Effector memory CD8-positive, alpha-beta T cell (primary cell): ENCODE results near the gene ATP4A.
A peak's percentile ranks its signal among the peaks of the same experiment; 100 is the strongest.

Experiments used
- ATAC-seq: fragments of 150-1000 bp; cut with Tn5 transposase; replicated peaks from 2 replicates; pipeline ENCODE4 v1.10.0; 2021; ENCODE audit warnings: mild to moderate bottlenecking, moderate library complexity
- DNase-seq, 3 experiments: peaks; one replicate each; pipeline ENCODE4 v3.0.0; 2021
- H3K27ac Mint-ChIP-seq, 2 donors: one replicate each; pipeline ENCODE4 v1.8.0; 2022; ENCODE audit warnings: mild to moderate bottlenecking in 2 of 2, mixed read lengths in 2 of 2, moderate library complexity in 2 of 2
- H3K27me3 Mint-ChIP-seq, 2 donors: one replicate each; pipeline ENCODE4 v1.8.0; 2022; ENCODE audit warnings: mixed read lengths in 2 of 2
- H3K36me3 Mint-ChIP-seq: one replicate; pipeline ENCODE4 v1.8.0; 2022; ENCODE audit warnings: mild to moderate bottlenecking, moderate library complexity, mixed read lengths; ENCODE audit not compliant: insufficient read depth
- H3K4me1 Mint-ChIP-seq, 2 donors: one replicate each; pipeline ENCODE4 v1.8.0; 2022; ENCODE audit warnings: low read depth in 2 of 2, mixed read lengths in 2 of 2
- H3K4me3 Mint-ChIP-seq, 2 donors: one replicate each; pipeline ENCODE4 v1.8.0; 2022; ENCODE audit warnings: mild to moderate bottlenecking in 2 of 2, mixed read lengths in 2 of 2, moderate library complexity in 2 of 2
- H3K9me3 Mint-ChIP-seq, 2 donors: one replicate each; pipeline ENCODE4 v1.8.0; 2022; ENCODE audit warnings: mixed read lengths in 2 of 2

The ATP4A gene

DNA sequence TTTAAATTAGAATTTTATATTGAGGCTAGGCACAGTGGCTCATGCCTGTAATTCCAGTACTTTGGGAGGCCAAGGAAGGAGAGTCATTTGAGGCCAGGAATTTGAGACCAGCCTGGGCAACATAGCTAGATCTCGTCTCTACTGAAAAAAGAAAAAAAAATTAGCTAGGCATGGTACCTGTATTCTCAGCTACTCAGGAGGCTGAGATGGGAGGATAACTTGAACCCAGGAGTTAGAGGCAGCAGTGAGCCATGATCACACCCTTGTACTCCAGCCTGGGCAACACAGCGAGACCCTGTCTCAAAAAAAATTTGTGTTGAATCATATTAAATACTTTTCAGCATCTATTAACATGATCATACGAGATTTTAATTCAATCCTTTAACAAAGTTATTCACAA lies 27.4 kb upstream of the ATP4A start:
- H3K27me3 Mint-ChIP-seq: peaks cover 14 to 33% of the 10 kb centered on the region in 2 donors
- H3K4me1 Mint-ChIP-seq: no peaks in the 10 kb centered on the region
- H3K36me3 Mint-ChIP-seq: peaks cover 9% of the 10 kb centered on the region
- H3K27ac Mint-ChIP-seq: no peak overlapping the region
- no peaks in the 10 kb centered on the region for H3K9me3 Mint-ChIP-seq
- ATAC-seq (no peak), DNase-seq (no peak)
- H3K4me3 Mint-ChIP-seq: no peak overlapping the region

DNA sequence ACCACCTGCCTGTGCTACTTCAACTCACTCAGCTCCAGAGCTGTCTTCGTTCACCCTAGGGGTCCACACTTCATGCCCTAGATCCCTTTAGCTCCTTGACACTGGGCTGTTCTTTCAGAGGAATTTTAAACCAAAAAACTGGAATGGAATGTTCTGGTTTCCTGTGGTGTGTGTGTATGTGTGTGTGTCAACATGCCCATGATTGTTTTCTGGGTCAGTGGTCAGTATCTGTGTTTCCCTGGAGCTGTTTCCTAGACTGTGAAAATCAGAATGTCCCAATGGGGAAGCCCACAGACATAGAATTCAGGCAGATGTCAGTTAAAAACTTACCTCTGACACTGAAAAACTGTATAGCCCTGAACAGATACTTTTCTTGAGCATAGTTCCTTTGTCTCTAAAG lies 23.9 kb upstream of the ATP4A start:
- no peak for ATAC-seq
- no peak for DNase-seq
- H3K4me1 Mint-ChIP-seq: no peaks in the 10 kb centered on the region
- H3K27ac Mint-ChIP-seq: no peak overlapping the region
- H3K36me3 Mint-ChIP-seq: peaks cover 5% of the 10 kb centered on the region
- peaks cover 22 to 59% of the 10 kb centered on the region in 2 donors for H3K27me3 Mint-ChIP-seq
- H3K4me3 Mint-ChIP-seq: no peak overlapping the region
- H3K9me3 Mint-ChIP-seq: no peaks in the 10 kb centered on the region

DNA sequence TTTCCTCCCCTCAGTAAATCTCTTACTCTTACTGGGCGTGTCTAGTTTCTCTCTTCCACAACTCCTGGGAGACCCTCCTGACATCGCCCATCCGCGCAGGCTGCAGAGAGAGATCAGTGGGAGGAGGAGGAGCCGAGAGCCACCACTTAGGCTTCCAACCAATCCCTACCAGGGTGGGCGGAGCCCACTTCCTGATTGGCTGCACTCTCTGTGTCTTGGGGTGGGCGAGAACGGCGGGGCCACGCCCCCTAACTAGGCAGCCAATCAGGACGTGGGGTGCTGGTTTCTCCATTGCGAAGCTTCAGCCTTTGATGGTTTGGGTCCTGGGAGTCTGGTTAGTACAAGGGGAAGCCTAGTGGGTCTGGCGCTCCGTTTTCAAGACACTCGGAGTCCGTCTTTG lies 22.4 kb upstream of the ATP4A start, which contains the start of gene PMIS2:
PMIS2 (plus strand) TSS at position 326 of the 400 bp plus-strand sequence. CDS start 87 bp downstream, outside the sequence.
- ATAC-seq (no peak), DNase-seq (no peak)
- Mint-ChIP-seq H3K4me1 (no peaks in the 10 kb centered on the region), H3K4me3 (no peak within 1 kb of the TSS), H3K27me3 (peaks cover 22 to 59% of the 10 kb centered on the region in 2 donors), H3K9me3 (no peaks in the 10 kb centered on the region), H3K36me3 (peaks cover 3% of the 10 kb centered on the region), H3K27ac (peak within 1 kb of the TSS in 1 of 2 donors; percentile 5)

DNA sequence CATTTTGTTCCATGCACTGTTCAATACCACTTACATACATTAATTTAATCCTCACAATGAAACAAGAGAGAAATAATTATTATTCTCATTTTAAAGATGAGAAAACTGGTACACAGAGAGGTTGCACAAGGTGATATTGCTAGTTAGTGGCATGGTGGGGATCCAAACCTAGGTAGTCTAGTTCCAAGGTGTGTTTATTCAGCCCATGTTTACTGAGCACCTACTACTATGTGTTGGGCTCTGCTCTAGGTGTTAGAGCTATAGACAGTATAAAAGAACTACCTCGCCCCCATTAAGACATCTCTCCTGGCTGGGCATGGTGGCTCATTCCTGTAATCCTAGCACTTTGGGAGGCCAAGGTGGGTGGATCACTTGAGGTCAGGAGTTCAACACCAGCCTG lies 19.3 kb upstream of the ATP4A start:
- H3K36me3 Mint-ChIP-seq: peaks cover 3% of the 10 kb centered on the region
- ATAC-seq (no peak), DNase-seq (no peak)
- H3K27ac Mint-ChIP-seq: no peak overlapping the region
- no peak overlapping the region for H3K4me3 Mint-ChIP-seq
- H3K4me1 Mint-ChIP-seq: no peaks in the 10 kb centered on the region
- H3K27me3 Mint-ChIP-seq: peaks cover 28 to 65% of the 10 kb centered on the region in 2 donors
- no peaks in the 10 kb centered on the region for H3K9me3 Mint-ChIP-seq

DNA sequence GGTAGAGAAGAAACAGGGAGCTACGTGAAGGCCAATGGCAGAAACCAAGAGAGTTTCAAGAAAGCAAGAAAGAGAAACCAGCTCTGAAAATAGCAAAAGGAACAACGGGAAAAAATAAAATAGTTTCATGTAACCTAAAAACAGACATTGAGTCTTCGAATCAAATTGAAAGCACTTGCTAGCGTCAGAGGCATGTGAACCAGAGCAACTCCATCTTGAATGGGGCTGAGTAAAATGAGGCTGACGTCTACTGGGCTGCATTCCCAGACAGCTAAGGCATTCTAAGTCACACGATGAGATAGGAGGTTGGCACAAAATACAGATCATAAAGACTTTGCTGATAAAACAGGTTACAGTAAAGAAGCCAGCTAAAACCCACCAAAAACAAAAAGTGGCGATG lies 15.2 kb upstream of the ATP4A start:
- peaks cover 22 to 56% of the 10 kb centered on the region in 2 donors for H3K27me3 Mint-ChIP-seq
- H3K4me1 Mint-ChIP-seq: no peaks in the 10 kb centered on the region
- peaks cover 3% of the 10 kb centered on the region for H3K36me3 Mint-ChIP-seq
- ATAC-seq (no peak), DNase-seq (no peak)
- peaks cover 12 to 17% of the 10 kb centered on the region in 2 donors for H3K9me3 Mint-ChIP-seq
- no peak overlapping the region for H3K4me3 Mint-ChIP-seq
- no peak overlapping the region for H3K27ac Mint-ChIP-seq

DNA sequence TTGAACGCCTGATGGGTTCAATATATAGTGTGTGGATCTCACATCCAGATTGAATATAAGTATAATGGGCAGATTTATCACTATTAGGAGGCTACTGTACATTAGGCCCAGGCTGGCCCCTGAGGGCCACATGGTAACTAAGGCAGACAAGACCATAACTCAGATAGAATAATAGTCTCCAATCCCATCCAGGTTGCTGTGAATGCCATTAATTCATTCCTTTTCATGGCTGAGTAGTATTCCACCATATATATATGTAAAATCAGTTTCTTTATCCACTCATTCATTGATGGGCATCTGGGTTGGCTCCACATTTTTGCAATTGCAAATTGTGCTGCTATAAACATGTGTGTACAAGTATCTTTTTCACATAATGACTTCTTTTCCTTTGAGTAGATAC lies 14.5 kb upstream of the ATP4A start:
- peaks cover 15 to 49% of the 10 kb centered on the region in 2 donors for H3K27me3 Mint-ChIP-seq
- H3K27ac Mint-ChIP-seq: no peak overlapping the region
- H3K9me3 Mint-ChIP-seq: peaks cover 12 to 17% of the 10 kb centered on the region in 2 donors
- H3K36me3 Mint-ChIP-seq: peaks cover 3% of the 10 kb centered on the region
- no peaks in the 10 kb centered on the region for H3K4me1 Mint-ChIP-seq
- DNase-seq (no peak), ATAC-seq (no peak)
- no peak overlapping the region for H3K4me3 Mint-ChIP-seq

DNA sequence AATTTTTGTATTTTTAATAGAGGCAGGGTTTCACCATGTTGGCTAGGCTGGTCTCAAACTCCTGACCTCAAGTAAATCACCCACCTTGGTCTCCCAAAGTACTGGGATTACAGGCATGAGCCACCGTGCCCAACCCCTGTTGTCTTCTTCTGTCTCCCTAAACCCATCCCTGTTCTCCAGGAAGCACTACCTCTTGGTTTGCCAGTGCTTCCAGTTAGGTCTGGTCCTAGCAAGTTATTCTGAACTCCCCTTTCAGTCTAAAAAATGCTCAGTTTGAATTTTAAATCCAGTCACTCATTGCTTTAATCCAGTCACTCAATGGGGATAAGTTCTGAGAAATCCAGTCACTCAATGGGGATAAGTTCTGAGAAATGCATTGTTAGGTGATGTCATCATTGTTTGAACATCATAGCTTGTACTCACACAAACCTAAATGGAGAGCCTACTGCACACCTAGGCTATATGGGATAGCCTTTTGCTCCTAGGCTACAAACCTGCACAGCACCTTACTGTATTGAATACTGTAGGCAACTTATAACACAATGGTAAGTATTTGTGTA lies 8.0 kb upstream of the ATP4A start:
- ATAC-seq (no peak), DNase-seq (no peak)
- Mint-ChIP-seq H3K36me3 (no peaks in the 10 kb centered on the region), H3K27me3 (peaks cover 25 to 66% of the 10 kb centered on the region in 2 donors), H3K4me1 (no peaks in the 10 kb centered on the region), H3K27ac (no peak overlapping the region), H3K4me3 (no peak overlapping the region), H3K9me3 (peaks cover 4 to 10% of the 10 kb centered on the region in 2 donors)

DNA sequence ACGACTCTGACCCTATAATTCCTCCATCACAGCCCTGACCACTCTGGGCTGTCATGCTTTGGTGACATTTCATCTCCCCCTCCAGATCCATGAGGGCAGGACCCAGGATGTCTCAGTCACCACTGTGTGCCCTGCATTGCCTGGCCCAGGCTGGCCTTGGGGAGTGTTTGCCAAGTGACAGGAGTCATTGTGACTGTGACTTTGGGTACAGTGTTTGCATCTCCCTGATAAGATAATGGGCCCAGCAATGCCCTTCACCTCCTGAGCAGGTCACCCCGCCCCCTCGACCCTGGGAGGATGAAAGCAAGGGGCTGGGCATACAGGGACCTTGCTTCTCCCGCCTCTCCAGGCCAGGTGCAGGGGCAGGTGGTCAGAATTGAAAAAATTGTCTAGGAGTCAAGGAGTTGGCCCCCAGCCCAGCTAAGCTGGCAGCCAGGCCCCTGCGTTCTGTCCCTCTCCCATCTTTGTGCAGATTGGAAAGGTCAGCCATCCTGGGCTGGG lies 5.9 kb upstream of the ATP4A start:
- Mint-ChIP-seq H3K36me3 (no peaks in the 10 kb centered on the region), H3K4me1 (no peaks in the 10 kb centered on the region), H3K4me3 (no peak overlapping the region), H3K9me3 (no peaks in the 10 kb centered on the region), H3K27me3 (peaks cover 23 to 71% of the 10 kb centered on the region in 2 donors), H3K27ac (no peak overlapping the region)
- DNase-seq (no peak), ATAC-seq (no peak)

DNA sequence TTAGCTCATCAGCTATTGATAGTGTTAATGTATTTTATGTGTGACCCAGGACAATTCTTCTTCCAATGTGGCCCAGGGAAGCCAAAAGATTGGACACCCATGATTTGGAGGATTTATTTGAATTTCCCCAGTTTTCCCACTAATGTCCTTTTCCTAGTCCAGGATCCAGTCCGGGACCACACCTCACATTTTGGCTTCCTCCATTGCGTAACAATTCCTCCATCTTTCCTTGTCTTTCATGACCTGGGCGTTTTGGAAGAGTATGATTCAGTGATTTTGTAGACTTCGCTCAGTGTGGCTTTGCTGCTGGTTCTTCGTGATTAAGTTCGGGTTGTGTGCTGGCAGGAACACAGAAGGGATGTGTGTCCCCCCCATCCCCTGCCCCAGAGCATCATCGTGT lies 3.3 kb upstream of the ATP4A start:
- peaks cover 41 to 87% of the 10 kb centered on the region in 2 donors for H3K27me3 Mint-ChIP-seq
- ATAC-seq: no peak
- no peak overlapping the region for H3K4me3 Mint-ChIP-seq

DNA sequence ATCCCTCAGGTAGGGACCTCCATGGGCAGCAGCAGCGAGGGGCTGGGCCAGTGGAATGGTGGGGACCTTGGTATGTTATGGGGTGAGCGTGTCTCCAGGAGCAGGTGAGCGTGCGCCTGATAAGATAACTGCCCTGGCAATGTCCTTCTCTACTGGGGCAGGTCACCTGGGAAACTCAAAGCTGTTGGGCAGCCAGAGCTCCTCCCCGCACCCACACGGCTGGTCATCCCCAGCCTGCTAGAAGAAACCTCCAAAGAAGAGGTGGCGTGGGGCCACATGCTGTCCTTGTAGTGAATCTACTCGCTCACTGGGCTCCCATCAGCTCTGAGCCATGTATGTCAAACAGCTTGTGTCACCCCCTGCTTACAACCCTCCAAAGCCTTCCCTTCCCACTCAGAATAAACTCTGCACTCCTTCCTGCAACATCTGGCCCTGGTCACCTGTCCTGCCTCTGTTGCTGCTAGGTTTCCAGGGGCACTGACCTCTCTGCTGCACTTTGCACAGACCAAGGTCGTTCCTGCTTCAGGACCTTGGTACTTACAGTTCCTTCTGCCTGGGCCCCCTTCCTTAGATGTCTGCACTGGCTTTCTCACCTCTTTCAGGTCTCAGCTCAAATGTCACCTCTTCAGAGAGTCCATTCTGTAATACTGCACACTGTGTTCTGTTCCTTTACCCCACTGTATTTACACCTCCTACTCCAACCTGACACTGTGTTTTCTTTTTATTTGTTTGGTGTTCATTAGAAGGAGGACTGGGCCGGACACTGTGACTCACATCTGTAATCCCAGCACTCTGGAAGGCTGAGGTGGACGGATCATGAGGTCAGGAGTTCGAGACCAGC lies 1.8 kb upstream of the ATP4A start:
- no peaks in the 10 kb centered on the region for H3K4me1 Mint-ChIP-seq

More for the DNA sequence above, 3.3 kb upstream of the ATP4A start:
- no peak overlapping the region for H3K27ac Mint-ChIP-seq
- no peak for DNase-seq
- no peaks in the 10 kb centered on the region for H3K4me1 Mint-ChIP-seq
- H3K36me3 Mint-ChIP-seq: no peaks in the 10 kb centered on the region
- H3K9me3 Mint-ChIP-seq: no peaks in the 10 kb centered on the region

DNA sequence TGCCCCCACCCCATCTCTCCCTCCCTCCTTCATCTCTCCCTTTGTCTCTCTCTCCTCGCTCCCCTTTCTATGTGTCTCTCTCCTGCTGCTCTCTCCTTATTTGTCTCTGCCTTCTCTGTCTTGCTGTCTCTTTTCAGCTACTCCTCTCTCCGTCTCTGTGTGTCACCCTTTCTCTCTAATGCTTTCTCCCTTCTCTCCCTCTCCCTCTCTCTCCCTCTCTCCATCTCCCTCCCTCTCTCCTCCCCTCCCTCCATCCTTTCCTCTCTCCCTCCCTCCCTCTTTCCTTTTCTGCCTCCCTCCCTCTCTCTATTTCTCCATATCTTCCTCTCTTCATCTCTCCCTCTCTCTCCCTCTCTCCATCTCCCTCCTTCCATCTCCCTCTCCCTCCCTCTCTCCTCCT lies 682 bp downstream of the ATP4A start:
- peaks cover 44 to 87% of the 10 kb centered on the region in 2 donors for H3K27me3 Mint-ChIP-seq
- no peak for ATAC-seq

More for the DNA sequence above, 1.8 kb upstream of the ATP4A start:
- Mint-ChIP-seq H3K36me3 (no peaks in the 10 kb centered on the region), H3K9me3 (no peaks in the 10 kb centered on the region), H3K27me3 (peaks cover 44 to 87% of the 10 kb centered on the region in 2 donors), H3K27ac (no peak overlapping the region), H3K4me3 (no peak overlapping the region)
- DNase-seq: no peak
- ATAC-seq: no peak

DNA sequence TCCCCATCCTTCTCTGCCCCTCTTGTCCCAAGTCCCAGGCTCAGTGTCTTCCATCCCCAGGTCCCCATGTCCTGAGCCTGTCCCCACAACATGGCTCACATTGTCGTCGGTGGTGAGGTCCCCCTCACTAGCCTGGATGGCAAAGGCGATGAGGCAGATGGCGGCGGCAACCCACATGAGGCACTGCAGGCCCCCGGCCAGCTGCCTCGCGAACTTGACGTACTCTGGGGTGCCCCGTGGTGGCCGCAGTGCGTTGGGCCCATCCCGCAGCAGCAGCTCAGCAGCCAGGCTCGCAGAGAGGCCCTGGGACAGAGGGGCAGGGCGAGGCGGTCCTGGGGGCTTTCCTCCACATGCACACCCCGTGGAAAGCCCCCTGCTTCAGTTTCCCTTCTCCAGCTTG lies 1.1 kb downstream of the ATP4A start:
- DNase-seq (no peak), ATAC-seq (no peak)
- Mint-ChIP-seq H3K27me3 (peaks cover 44 to 87% of the 10 kb centered on the region in 2 donors), H3K4me3 (no peak overlapping the region), H3K27ac (no peak overlapping the region), H3K9me3 (no peaks in the 10 kb centered on the region), H3K4me1 (peaks cover 2 to 4% of the 10 kb centered on the region in 2 donors), H3K36me3 (no peaks in the 10 kb centered on the region)

More for the DNA sequence above, 682 bp downstream of the ATP4A start:
- Mint-ChIP-seq H3K27ac (no peak overlapping the region), H3K4me3 (no peak overlapping the region), H3K4me1 (peaks cover 1 to 4% of the 10 kb centered on the region in 2 donors), H3K9me3 (no peaks in the 10 kb centered on the region), H3K36me3 (no peaks in the 10 kb centered on the region)
- no peak for DNase-seq

DNA sequence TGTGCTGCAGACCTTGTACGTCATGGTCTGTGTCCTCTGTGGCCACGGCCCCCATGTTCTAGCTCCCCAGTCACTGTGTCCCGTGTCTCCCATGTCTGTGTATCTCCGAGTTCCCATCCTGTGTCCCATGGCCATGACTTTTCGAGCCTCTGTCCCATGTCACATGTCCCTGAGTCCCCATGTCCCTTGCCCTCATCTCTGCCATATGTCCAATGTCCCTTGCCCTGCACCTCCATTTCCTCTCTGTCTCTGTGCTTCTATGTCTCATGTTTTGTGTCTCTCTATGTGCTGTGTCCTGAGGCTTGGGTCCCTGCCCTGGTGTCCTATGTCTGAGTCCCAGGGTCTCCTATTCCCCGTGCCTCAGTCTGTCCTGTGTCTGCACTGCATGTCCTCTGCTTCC lies 2.0 kb downstream of the ATP4A start:
- no peak for DNase-seq
- Mint-ChIP-seq H3K36me3 (no peaks in the 10 kb centered on the region), H3K27ac (no peak overlapping the region)

DNA sequence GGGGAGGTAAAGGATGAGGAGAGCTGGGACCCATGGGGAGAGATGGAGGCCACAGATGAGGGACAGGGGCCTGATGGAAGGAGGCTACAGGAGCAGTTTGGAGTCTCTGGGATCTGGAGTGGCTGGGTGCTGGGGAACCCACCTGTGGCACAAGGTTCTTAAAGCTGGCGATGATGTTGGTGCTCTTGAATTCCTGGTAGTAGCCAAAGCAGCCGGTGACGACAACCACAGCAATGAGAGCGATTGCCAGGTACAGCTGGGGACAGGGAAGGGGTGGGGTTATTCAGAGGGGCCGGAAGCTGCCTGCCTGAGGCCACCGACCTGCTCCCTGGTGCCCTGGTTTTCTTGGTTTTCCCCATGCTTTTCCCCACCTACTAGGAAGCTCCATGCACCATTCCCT lies 2.8 kb downstream of the ATP4A start:
- Mint-ChIP-seq H3K9me3 (no peaks in the 10 kb centered on the region), H3K4me3 (no peak overlapping the region), H3K27ac (no peak overlapping the region), H3K36me3 (no peaks in the 10 kb centered on the region), H3K27me3 (peaks cover 44 to 83% of the 10 kb centered on the region in 2 donors), H3K4me1 (peaks cover 4% of the 10 kb centered on the region in 2 donors)
- DNase-seq (no peak), ATAC-seq (no peak)

More for the DNA sequence above, 2.0 kb downstream of the ATP4A start:
- Mint-ChIP-seq H3K9me3 (no peaks in the 10 kb centered on the region), H3K4me3 (no peak overlapping the region), H3K27me3 (peaks cover 44 to 84% of the 10 kb centered on the region in 2 donors), H3K4me1 (peaks cover 4% of the 10 kb centered on the region in 2 donors)
- no peak for ATAC-seq
